Tibial nerve (tissue), 4 donors: ENCODE results near the gene ULBP1. TPM values are rescaled to one million over a fixed set of nuclear protein-coding genes. Genes with fewer than 3 reads are reported as not detected.
"Not testable (repeated sequence)": the region's sequence is repeated elsewhere in the genome, so short reads cannot be mapped to it uniquely, and the experiment has no call there.

Experiments used
- DNase-seq, 2 donors: peaks; one replicate each; pipeline ENCODE4 v3.0.0-alpha.2; 2019; ENCODE audit warnings: low spot score in 2 of 2
- H3K27ac ChIP-seq, 4 donors: fragments of 200-600 bp; sonication (generic) in 3 of 4; one replicate each; pipeline ENCODE4 v1.5.1; 2017 to 2019; ENCODE audit warnings: mild to moderate bottlenecking in 1 of 4
- H3K27me3 ChIP-seq, 2 donors: fragments of 200-600 bp; sonication (generic) in 1 of 2; one replicate each; pipeline versions ENCODE4 v1.5.1 to v1.6.0; 2017 to 2019
- H3K36me3 ChIP-seq, 3 donors: fragments of 200-600 bp; sonication (generic); one replicate each; pipeline ENCODE4 v1.5.1; 2018 to 2019
- H3K4me1 ChIP-seq, 4 donors: fragments of 200-600 bp; sonication (generic) in 3 of 4; one replicate each; pipeline ENCODE4 v1.5.1; 2017 to 2019
- H3K4me3 ChIP-seq, 4 donors: fragments of 200-600 bp; sonication (generic) in 3 of 4; one replicate each; pipeline ENCODE4 v1.5.1; 2017 to 2019; ENCODE audit warnings: mild to moderate bottlenecking in 1 of 4, moderate library complexity in 1 of 4
- H3K9me3 ChIP-seq, 4 donors: fragments of 200-600 bp; sonication (generic) in 3 of 4; one replicate each; pipeline ENCODE4 v1.5.1; 2017 to 2019
- CTCF ChIP-seq, 5 experiments: fragments of 200-600 bp in 3 of 5; fragments of 450-650 bp in 2 of 5; sonication (generic) in 3 of 5; IDR thresholded peaks; one replicate each; pipeline ENCODE4 v1.5.1; 2016 to 2019; ENCODE audit warnings: antibody characterized with exemption in 5 of 5, mild to moderate bottlenecking in 3 of 5, moderate library complexity in 2 of 5
- EP300 ChIP-seq, 2 donors: sonication (generic); formaldehyde crosslinking; IDR thresholded peaks; one replicate each; pipeline ENCODE4 v1.6.1; 2017; ENCODE audit warnings: antibody characterized with exemption in 2 of 2, mild to moderate bottlenecking in 1 of 2
- POLR2A ChIP-seq, 2 donors: fragments of 450-650 bp; IDR thresholded peaks; one replicate each; pipeline ENCODE4 v1.6.1; 2017; ENCODE audit warnings: antibody characterized with exemption in 2 of 2, mild to moderate bottlenecking in 2 of 2, moderate library complexity in 2 of 2
- WGBS, 2 donors: methylation state at CpG; one replicate each; pipeline ENCODE4 v1.1.5; 2018; 5-methylcytosine and 5-hydroxymethylcytosine counted together
- total RNA-seq, 4 donors: library from RNA; depleted of rRNA; stranded (reverse); fragments of >200 nt; gene quantifications; one replicate each; pipeline ENCODE4 v1.1.0, GENCODE V29; 2016

Gene ULBP1
- total RNA-seq, 4 donors from 2014 or later: 0.21 TPM; not detected in 3

GRCh38 chr6:149962461-149963211 lies 1.1 kb upstream of the ULBP1 start:
- TF ChIP-seq POLR2A (IDR thresholded peaks at IDR 0.05): no peak
- no peak for TF ChIP-seq EP300 (IDR thresholded peaks at IDR 0.05)
- no peak for TF ChIP-seq CTCF (IDR thresholded peaks at IDR 0.05)
- Histone ChIP-seq H3K36me3 (no peaks in the 10 kb centered on the region), H3K4me3 (no peak overlapping the region), H3K27ac (no peak overlapping the region), H3K4me1 (peaks cover 0 to 30% (median 20%) of the 10 kb centered on the region in 4 donors), H3K27me3 (peaks cover 5 to 86% of the 10 kb centered on the region in 2 donors), H3K9me3 (no peaks in the 10 kb centered on the region)
- DNase-seq: no peak
- 65 to 76% methylated on average over 6 to 7 of the region's 7 CpGs for WGBS, 2 donors

GRCh38 chr6:149963212-149963461 lies 606 bp upstream of the ULBP1 start:
- Histone ChIP-seq H3K27me3 (peaks cover 5 to 86% of the 10 kb centered on the region in 2 donors), H3K27ac (no peak overlapping the region), H3K36me3 (no peaks in the 10 kb centered on the region), H3K9me3 (no peaks in the 10 kb centered on the region), H3K4me3 (peak overlapping the region in 3 of 4 donors; percentile 34 to 53 (median 38)), H3K4me1 (peaks cover 0 to 30% (median 20%) of the 10 kb centered on the region in 4 donors)
- TF ChIP-seq CTCF (IDR thresholded peaks at IDR 0.05) (no peak), EP300 (IDR thresholded peaks at IDR 0.05) (no peak)
- DNase-seq: no peak
- WGBS, 2 donors: 35 to 36% methylated on average over 8 of the region's 8 CpGs

- no peak for DNase-seq
- no peaks in the 10 kb centered on the region for H3K9me3 ChIP-seq
- peaks cover 5 to 89% of the 10 kb centered on the region in 2 donors for H3K27me3 ChIP-seq
- peaks cover 0 to 30% (median 20%) of the 10 kb centered on the region in 4 donors for H3K4me1 ChIP-seq
- TF ChIP-seq CTCF (IDR thresholded peaks at IDR 0.05) (no peak), EP300 (IDR thresholded peaks at IDR 0.05) (no peak)
- 2 to 4% methylated on average over 80 to 88 of the region's 103 CpGs for WGBS, 2 donors
- no peak overlapping the region for H3K27ac ChIP-seq
- peak overlapping the region; percentile 24 to 53 (median 36) for H3K4me3 ChIP-seq
- no peaks in the 10 kb centered on the region for H3K36me3 ChIP-seq
Measured at GRCh38 chr6:149964308-149965193, 808 bp downstream of the ULBP1 start.

- whole genome bisulfite sequencing, 2 donors: 17 to 18% methylated on average over 24 to 36 of the region's 38 CpGs
- H3K27me3 ChIP-seq: peaks cover 5 to 90% of the 10 kb centered on the region in 2 donors
- TF ChIP-seq CTCF (IDR thresholded peaks at IDR 0.05): no peak
- TF ChIP-seq POLR2A (IDR thresholded peaks at IDR 0.05): no peak
- no peak for TF ChIP-seq EP300 (IDR thresholded peaks at IDR 0.05)
- no peaks in the 10 kb centered on the region for H3K36me3 ChIP-seq
- peaks cover 0 to 30% (median 20%) of the 10 kb centered on the region in 4 donors for H3K4me1 ChIP-seq
- no peak for DNase-seq
- H3K9me3 ChIP-seq: no peaks in the 10 kb centered on the region
- H3K4me3 ChIP-seq: peak overlapping the region in 3 of 4 donors; percentile 24 to 53 (median 38)
- H3K27ac ChIP-seq: no peak overlapping the region
Measured at GRCh38 chr6:149965194-149966020, 1.7 kb downstream of the ULBP1 start.

- DNase-seq, H3K27ac ChIP-seq, H3K9me3 ChIP-seq, H3K36me3 ChIP-seq, H3K4me3 ChIP-seq: not testable (repeated sequence)
- 95 to 100% methylated on average over 1 to 2 of the region's 2 CpGs for WGBS, 2 donors
- peaks cover 5 to 87% of the 10 kb centered on the region in 2 donors for H3K27me3 ChIP-seq
- H3K4me1 ChIP-seq: peaks cover 0 to 30% (median 20%) of the 10 kb centered on the region in 4 donors
Measured at GRCh38 chr6:149966319-149966718, 2.6 kb downstream of the ULBP1 start.
